GM18498 (cell line): ENCODE data around the gene PSD4.

Experiments used
- ATAC-seq: cut with Tn5 transposase; IDR thresholded peaks from one replicate; pipeline ENCODE4 v1.9.1; 2021; ENCODE audit warnings: mild to moderate bottlenecking, moderate library complexity; ENCODE audit not compliant: unreplicated experiment

The PSD4 gene

DNA sequence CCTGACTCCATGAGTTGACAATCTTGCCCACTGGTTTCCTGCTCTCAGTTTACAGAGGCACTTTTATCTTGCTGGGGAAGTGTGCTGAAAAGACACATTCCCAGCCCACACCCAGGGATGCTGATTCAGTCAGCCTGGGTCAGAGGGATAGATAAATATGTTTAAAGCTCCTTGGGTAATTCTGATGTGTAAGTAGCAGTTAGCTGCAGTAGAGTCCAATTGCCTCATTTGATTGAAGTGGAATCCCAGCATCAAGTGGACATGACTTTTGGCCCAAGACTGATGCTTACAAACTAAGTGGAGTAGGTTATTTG is 29.4 kb downstream of the PSD4 start:
- no peak for ATAC-seq

DNA sequence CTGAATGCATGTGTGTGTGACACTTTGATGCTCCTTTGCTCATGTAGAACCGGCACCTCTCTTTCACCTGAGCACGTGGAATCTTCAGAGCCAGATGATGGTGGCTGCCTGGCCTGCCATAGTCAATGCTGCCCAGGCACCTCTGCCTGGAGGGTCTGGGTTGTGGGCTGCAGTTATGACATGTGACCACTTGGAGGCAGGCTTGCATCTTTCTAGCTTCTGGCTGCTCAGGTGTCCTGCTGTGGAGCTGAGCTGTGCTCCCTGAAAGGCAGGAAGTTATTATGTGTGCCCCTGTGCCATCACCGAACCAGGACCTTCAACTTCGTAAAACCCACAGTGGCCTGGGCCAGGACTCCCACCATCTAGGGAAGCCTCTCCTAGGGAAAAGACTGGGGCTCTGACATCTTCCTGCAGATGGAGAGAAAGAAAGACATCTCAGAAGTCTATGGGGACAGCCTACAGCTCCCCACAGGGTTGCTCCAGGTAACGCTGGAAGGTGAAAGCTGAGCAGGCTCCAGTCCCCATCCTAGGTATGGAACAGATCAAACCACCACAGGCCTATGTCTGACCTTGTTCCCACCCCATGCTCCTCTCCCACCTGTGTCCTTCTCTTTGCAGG is 30.2 kb downstream of the PSD4 start:
- ATAC-seq, result peak; percentile 84

DNA sequence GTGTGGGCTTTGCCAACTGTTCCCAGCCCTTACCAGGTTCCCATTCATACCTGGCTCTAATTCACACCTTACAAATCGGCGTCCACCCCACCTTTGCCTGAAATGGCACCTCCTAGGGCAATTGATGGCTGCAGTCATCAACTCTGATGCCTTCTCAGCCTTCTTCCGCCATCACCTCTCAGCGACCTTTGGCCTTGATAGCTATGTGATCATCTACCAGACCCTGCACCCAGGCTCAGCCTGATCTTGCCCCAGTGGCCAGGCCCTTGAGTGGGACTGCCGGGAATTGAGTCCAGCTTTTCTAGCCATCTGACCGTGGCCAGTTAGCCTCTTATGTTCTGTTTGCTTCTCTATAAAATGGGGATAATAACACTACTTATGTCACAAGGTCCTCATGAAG is 32.5 kb downstream of the PSD4 start:
- no peak for ATAC-seq

DNA sequence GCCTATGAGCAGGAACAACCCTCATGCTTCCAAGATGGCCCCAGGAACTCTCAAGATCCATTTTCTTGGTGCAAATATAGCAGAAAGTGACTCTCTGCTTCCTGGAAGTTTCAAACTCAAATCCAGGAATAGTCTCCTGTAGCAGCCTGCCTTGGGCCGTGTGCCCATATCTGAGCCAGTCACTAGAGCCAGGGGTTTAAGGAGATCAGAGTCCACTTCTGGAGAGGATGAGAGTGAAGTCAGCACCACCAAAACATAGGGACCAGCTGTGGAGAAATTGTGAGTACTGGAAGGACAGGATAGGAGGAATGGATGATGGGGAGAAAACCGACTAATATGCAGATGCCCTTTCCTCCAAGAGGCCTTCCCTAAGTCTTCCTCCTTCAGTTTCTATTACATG is 33.2 kb downstream of the PSD4 start:
- ATAC-seq, result no peak

DNA sequence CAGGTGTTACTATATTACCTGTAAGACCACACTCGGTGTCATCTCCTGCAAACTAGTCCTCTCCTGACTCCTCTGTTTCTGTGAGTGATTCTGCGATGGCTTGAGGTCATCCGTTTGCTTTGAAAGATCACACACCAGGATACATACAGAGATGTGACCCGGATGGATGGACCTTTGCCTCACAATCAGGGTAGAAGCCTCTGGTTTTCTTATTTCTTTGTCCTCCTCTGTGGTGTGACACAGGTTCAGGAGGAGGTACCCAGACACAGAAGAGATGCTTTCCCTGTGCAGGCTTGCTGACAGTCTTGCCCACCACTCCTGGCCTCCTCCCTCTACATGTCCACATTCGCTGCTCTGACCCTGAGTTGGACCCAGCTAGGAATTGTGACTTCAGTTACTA is 34.6 kb downstream of the PSD4 start:
- ATAC-seq, result no peak

DNA sequence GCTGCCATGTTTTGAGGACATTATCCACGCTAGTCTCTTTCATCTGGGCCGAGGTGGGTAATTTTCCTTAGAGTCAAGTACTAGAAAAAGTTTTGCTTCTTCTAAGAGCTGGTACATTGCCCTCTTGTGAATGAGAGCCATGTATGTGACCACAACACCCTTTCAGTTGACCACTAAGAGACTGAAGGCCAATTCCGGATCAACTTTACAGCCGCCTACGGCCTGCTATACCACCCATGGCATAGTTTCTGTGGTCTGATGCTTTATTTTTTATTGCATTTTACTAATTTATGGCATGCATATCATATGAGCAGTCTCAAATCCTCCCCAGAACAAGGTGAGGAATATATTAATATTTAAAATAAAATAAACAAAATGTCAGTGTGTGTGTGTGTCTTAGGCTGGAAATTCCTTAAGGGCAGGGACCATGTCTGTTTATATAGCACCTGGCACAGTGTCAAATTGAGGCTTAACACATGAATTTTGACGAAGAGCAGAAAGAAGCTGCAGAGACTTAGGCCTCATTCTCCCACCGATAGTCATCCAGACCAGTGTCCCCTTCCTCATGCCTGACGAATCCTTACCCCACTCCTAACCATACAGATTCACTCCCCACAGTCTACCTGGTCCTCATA is 35.4 kb downstream of the PSD4 start:
- ATAC-seq, result no peak

DNA sequence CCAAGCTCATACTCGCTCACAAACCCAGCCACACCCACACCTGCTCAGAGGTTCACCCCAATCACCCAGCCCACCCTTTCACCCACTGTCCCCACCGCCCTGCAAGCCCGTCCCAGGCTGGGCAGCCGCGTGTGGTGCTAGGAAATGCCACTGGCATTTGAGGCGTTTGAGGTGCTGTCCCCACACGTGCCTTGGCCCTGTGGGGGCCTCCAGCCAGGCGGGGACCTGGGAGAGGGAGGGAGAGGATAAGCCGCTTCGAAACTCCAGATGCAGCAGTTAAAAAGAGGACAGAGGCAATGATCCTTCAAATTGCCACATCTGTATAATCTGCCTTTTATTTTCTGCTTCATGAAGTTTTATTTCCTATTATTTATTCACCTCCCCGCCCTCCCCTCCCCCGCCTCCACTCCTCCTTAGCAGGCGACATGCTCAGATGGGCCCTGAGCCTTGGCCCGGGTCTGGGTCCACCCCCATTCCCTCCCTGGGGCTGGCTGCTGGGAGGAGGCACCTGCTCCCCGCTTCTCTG is 35.9 kb downstream of the PSD4 start:
- ATAC-seq, result no peak

DNA sequence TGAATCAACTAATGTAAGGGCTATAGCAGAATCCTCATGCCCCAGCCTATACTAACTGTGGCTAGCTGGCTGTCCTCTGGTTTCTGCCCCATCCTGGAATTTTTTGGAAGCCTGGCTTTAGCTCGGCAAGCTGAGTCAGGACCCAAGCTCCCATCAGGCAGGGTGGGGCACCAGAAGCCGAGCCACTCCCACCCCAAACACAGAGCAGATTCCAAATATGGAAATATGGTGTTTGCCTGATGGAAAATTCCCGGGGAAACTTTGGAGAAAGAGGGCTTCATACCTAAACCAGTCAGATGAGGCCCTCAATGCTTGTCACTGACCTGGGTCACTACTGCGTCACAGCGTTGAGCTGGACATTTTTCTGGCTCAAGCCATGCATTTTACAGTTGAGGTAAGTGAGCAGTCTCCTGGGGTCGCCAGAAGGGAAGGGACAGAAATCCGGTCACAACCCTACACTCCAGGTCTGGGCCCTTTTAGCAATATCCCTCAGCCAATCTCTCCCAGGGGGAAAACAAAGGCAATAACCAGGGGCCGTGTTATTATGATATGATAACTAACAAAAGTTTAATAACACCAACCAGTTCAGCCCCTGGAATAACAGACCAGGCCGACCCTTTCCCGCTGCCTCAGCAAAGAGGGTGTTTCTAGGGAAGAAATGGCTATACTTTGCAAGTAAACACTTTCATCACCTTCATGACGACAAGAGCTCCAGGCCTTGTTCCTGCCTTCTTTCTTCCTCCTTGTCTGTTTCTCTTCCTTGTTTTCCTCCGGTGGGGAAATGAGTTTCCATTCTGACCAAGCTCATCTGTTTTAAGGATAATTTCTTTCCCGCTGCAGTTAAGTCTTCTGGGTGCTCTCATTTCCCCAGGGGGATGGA is 37.7 kb downstream of the PSD4 start:
- no peak for ATAC-seq

DNA sequence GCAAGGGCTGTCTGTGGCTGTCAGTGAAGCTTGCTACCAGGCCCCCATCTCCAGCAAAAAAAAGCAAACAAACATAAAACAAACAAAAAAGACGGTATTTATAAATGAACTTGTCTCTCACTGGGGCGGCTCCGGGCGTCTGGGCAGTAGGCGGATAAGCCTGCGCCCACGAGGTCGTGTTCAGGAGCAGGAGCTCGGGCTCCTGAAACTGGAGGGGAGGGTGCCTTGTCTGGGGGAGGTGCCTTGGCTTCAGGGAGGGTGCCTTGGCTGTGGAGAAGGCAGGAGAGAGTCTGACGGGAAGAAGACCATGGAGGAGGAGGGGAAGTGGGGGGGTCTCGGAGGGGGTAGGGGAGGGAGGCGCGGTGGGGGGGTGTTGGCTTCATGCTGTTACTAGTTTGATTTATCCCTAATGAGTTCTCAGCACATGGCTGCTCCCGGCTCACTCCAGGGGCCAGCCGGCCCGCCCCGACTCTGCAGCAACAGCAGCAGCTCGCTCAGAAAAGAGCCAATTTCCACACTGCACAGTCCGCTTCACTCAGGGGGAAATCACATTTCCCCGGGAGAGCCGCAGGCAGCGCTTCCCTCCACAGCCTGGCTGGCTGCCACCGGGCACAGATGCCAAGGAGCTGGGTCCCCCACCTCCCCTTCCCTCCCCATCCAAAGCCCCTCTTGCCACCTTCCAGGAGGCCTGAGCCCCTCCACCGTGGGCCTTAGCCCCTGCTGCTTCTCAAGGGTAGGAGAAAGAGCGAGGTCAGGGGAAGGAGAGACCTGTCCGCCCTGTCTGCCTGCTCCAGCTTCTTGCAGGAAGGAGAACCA is 38.7 kb downstream of the PSD4 start:
- ATAC-seq, result no peak

DNA sequence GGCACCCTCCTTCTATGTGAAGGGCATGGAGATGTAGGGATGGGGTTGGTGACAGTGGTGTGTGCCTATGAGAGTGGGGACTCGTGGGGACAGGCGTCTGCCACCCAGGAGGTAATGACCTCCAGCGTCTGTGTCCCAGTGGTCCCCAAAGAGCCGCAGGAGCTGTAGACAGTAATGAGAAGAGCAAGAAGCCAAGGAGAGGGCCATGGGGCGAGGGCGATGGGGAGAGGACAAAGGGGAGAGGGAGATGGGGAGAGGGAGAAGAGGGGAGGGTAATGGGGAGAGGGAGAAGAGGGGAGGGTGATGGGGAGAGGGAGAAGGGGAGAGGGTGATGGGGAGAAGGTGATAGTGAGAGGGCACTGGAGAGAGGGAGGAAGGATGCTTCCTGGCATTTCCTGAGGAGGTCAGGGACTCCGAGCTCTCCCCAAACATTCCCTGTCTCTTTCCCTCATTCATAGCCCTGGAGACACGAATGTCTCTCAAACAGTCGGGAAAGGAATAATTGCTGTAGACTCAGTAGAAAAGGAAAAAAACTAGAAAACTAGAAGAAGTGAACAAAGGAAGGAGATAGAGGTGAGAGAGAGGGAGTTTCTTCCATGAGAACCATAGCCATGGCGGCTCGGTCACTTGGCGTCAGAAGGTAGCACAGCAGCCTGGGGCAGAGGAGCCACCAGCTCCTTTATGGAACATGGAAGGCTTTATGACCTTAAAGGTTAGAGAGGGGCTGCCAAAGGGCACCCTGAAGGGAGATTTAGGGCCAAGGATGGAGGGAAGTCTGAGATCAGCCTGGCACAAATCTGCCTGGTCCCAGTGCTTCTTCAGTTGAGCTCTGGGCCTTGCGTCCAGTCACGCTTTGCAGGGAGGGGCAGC is 39.5 kb downstream of the PSD4 start:
- ATAC-seq, result no peak

DNA sequence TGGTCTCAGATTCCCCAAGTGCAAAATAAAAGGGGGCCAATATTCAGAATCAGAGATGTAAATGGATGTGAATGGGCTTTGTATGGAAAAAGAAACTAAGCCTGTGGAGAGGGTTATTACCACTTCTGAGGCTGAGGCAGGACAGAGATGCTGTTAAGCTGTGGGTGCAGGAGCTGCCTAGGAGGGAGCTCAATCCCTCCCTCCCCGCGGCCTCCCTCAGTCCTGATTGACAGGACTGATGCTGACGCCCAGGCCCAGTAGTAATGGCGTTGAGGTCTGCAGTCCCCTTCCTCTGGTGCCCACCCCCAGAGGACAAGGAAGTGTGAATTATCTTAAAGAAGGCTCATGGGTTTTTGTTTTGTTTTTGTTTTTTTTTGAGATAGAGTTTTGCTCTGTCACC is 40.4 kb downstream of the PSD4 start:
- no peak for ATAC-seq

DNA sequence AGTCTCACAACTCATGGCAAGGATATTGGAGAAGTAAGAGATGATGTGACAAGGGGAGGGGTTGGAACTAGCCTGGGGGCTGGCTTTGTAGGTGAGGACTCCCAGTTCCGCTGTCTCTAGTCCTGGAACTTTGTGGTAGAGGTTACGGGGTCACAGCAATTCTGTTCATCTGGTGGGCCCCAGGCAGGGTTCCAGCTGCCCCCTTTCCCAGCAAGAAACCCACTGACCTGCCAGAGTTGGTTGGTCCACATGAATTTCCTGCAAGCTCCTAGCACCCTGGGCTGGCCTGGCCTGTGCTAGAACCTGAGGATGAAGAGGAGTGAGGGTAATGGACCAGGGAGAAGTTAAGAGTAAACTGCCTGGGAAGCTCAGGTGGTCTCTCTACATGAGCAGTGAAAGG is 41.3 kb downstream of the PSD4 start:
- no peak for ATAC-seq

DNA sequence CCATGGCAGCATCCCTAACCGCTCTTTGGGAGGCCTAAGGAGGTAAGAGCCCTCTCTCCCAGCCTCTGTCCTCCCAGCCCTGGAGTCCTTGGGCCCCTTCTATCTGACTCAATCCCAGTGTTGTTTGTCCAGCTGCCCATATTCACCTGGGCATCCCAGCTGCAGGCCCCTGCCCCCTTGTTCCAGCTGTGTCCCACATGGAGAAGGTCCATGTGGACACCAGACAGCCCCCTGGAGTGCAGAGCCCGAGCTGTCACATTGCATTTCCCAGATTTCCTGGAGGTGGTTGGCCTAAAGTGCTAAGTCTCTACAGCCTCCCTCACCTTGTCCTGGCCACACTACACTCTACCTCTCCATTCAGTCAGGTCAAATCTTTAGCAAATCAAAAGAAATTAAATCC is 42.5 kb downstream of the PSD4 start:
- no peak for ATAC-seq

DNA sequence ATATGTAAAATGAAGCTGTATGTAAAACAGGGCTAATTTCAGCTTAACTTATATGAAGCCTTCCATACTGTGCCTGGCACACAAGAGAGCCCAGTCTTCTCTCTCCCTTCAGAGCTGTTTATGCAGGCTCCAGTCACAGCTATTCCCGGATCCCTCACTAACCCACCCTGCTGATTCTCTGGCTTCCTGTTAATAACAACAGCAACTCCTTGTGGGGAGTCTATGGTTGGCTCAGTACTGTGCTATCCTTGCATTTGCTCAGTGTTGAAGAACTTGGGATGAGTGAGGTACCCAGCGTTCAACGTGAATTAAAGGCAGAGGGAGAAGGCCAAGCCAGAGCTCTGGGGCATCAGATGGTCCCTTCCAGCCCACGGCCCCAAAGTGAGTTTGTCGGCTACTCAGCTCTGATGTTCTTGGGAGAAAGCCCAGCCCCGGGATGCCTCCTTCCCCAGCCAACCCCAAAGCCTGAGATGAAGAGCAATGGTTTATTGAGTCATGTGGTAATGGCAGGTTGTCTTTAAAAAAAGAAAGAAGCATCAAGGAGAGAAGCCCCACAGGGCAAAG is 43.2 kb downstream of the PSD4 start:
- ATAC-seq, result no peak

DNA sequence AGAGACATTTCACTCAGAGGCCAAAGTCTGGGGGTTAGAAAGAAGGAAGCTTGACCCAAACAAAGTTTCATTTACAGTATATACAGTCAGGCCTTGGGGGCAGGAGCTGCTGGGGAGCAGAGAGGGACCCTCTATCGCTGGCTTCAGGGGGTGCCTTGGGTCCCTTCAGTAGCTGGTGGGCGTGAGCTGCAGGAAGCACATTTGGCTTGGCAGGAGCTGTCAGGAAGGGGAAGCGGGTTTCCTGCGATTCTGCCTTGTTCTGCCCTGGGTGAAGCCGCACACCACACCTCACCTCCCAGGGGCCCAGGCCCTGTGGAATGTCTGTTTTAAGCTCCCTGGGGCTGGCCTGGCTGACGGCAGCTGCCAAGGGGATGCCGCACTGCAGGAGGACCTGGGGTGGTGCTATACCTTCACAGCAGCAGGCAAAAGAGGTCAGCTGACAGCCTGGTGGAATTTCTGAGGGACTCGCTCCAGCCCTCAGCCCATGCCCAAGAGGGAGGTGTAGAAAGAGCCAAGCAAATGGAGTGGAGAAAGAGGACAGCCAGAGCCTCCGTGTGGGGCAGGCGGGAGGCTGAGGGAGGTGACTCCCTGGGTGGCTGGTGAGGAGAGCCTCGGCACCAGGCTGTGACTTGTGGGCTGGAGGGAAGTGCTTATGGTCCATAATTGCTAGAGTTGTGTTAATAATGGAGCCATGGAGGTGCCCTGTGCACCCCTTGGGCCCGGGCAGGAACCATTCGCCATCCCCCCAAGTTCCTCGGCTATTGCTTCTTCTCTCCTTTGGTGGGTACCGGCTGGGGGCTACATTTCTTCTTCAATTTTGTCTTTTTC is 43.9 kb downstream of the PSD4 start:
- no peak for ATAC-seq

DNA sequence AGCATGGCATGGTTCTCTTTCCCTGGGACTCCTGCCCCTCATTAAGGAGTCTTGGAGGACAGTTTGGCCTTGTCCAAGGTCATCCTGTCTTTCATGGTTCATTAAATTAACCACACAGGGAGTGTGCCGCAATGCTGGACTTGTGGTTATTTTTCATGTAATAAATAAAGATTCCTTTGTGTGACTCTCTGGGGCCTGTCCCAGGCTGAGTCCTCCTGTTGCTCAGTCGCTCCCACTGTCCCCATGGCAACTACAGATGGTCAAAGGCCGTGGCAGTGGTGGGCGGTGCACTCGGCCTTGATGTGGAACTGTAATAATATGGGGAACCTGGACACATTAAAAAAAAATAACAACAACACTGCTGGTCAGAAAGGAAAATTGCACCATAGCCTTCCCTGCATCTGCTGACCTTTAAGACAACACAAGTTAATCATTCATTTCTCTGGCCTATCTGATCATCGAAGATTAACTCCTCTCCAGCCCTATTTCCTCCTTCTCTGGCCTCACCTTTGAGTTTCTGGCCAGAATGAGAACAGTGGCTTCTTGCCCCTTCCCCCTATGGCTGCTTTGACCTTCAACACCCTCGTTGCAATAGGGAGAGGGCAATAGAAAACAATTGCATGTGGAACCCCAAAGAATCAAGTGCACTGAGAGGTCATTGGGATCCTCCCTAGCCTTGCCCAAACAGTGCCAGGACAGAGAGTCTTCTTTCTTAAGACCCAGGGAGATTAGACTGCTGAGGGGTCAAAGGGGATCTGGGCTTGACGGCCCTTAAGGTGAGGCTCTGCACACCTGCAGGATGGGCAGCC is 44.7 kb downstream of the PSD4 start:
- no peak for ATAC-seq

DNA sequence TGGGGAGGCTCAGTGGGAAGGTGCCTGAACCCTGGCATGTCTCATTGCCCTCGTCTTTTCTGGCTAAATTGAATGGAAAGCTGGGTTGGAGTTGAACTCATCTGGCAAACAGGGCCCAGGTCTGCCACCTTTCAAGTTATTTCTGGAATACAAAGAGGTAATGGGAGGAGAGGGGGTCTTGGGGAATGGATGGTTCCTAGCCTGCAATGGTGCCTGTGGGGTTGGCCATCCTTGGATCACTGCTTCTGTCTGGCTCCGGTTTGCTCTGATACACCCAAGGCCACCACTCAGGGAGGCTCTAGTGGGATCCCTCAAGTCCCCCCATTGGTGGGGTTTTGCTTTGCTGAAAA is 45.3 kb downstream of the PSD4 start:
- no peak for ATAC-seq

DNA sequence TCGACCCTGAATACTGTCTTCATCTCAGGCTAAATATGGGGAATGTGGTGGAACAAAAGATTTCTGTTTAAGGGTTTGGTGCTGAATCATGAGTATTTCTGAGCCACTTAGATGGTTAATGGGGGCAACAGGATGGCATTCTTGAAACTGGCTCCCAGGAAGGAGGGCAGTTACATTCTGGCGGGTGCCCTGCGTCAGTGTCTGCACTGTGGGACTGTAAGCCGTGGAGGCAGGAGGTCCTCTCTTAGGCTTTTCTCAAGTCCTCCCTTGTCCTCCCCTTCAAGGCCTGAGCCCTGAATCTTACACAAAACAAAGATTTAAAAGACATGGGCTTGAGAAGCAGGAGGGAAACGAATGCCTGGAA is 45.7 kb downstream of the PSD4 start:
- ATAC-seq, result no peak
